GOT3 (cell line): ENCODE data around the gene CLEC9A.

ENCODE experiments used
- DNase-seq: peaks from one replicate; lab custom pipeline; 2025; ENCODE audit warnings: mixed read lengths; lab: John Stamatoyannopoulos, UW

The CLEC9A gene

DNA sequence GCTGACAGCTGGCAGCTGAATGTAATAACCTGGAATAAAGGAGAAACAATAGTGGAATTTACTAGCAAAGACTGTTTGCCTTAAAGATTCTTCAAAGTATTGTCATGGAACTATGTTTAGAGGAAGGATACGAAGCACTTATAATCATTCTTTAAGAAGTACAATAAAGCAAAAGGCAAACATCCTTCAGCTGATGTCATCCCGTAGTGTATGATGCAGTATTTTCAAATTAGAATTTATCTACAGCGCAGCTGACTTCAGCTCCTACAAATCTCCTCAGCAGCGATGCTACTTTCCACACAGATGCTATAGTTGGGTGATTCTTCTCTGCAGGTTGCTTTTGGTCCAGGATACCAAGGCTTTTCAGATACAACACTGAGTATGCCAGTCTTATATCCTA, 36.8 kb downstream of the CLEC9A start:
- no peak for DNase-seq

DNA sequence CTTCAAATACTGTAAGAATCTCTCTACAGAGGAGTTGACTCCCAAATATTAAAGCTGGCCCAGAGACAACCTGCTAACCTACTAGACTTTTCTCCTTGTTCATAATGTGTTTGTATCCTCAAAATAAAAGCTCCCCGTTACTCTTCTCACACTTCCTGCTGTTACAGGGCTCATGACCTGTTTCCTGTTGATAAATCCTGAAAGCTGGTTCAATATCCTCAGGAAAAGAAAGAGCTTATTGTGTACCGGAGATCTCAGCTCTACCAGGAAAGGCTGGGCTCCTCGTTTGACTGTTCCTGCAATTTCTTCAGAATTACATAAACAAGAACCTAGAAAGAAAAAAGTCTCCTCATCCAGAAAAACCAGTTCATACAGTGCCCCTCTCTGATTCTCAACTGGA, 37.5 kb downstream of the CLEC9A start:
- no peak for DNase-seq

DNA sequence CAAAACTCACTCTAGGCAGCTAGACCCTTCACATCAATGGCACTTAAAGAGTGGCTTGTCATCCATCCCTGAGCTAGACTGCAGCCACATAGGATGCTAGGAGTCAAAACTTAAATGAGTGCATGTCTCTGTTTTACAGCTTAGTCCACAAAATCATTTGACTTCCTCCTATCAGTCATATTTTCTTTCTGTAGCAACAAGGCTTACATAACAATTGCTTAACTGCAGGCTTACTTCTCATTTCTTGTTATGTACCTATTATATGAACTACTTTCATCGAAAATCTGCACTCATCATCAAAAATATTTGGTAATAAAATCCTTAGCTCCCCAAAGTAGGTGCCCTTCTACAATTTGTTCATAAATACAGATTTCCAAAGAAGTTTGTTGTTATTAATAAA, 38.2 kb downstream of the CLEC9A start:
- DNase-seq: no peak

DNA sequence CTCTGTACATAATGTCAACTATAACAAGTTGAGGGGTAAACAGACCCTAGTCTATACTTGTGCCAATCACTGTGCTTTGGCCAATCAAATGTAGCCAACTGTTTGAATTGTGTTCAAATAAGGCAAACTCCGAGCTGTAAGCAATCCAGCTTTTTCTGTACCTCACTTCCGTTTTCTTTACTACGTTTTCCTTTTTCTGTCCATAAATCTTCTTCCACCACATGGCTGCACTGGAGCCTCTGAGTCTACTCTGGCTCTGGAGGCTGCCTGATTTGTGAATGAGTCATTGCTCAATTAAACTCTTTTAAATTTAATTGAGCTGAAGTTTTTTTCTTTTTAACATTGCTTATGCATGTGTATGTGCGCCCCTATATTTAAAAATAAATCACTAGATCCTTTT, 38.6 kb downstream of the CLEC9A start:
- no peak for DNase-seq

DNA sequence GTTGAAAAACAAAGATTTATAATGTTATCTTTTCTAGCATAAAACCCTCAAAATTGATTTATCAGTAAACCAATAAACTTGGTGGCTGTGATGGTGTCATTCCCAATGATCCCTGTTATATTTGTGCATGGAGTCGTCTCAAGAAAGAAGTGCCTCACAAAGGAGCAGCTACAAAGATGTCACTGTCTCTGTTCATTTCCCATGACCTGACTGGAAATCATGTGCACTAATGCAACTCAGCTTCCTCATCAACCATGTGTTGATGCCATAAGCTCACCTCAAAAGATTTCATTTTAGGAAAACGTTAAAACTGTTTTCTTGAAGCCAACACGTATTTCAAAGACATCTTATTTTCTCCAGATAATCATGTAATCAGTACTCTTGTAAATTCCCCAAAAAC, 39.5 kb downstream of the CLEC9A start:
- no peak for DNase-seq

DNA sequence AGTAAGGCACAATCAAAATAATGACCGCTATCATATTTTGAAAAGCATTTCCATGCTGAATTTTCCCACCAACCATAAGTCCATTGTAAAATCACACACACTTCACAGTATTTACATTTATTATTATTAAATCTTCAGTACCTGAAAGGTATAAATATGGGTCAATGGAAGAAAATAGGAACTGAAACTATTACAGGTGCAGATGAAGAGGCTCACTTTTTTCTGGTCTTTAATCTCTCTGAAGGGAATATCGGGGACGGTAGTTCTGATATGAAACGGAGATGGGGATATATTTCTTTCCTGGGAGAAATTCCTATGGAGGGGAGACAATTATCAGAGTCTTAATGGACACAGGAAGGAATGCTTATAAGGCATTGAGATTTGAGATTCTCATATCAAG, 39.9 kb downstream of the CLEC9A start:
- DNase-seq: no peak

DNA sequence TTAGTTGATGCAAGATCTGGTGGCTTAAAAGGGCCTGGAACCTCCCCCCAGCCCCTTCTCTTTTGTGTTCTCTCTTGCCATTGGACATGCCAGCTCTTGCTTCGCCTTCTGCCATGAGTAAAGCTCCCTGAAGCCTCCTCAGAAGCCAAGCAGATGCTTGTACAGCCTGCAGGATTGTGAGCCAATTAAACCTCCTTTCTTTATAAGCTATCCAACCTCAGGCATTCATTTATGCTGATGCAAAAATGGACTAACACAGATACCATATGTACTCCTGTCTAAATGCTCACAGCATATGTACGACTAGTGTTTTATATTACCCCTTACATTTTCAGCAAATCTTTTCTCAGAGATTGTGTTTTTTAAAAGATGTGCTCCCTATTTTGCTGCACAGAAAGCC, 41.6 kb downstream of the CLEC9A start:
- DNase-seq: no peak

DNA sequence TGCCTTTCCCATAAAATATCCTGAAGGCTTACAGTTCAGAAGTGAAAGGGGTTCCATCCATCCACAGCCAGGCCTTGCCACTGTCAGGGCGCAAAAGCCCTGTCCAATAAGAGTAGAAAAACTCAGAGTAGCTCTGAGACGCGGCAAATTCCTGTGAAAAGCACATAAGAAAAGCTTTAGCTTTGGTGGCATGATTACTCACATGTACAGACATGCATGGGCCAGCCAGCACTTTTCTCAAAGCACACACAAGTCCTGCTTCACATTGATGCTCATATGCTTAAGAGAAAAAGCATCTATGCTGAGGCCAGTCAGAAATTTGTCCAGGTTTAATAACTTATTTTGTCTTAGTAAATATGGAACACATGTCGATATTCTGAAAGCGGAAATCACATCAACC, 42.8 kb downstream of the CLEC9A start:
- DNase-seq: no peak

DNA sequence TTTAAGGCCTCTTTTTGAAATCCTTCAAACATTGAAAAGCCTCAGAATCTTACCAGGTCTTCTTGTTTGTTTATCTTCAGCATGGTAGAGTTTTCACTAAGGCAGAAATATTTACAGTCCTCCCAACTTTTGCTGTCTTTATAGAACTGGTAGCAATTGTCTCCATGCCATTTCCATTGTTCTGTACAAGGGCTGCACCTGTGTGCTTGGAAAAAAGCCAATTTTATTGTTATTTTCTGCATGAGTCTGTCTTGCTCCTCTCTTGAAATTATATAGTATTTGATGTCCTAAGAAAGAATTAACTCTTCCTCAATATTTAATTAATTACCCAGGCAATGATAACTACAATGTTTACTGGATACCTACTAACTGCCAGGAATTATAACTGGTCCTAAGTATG, 45.0 kb downstream of the CLEC9A start:
- no peak for DNase-seq

DNA sequence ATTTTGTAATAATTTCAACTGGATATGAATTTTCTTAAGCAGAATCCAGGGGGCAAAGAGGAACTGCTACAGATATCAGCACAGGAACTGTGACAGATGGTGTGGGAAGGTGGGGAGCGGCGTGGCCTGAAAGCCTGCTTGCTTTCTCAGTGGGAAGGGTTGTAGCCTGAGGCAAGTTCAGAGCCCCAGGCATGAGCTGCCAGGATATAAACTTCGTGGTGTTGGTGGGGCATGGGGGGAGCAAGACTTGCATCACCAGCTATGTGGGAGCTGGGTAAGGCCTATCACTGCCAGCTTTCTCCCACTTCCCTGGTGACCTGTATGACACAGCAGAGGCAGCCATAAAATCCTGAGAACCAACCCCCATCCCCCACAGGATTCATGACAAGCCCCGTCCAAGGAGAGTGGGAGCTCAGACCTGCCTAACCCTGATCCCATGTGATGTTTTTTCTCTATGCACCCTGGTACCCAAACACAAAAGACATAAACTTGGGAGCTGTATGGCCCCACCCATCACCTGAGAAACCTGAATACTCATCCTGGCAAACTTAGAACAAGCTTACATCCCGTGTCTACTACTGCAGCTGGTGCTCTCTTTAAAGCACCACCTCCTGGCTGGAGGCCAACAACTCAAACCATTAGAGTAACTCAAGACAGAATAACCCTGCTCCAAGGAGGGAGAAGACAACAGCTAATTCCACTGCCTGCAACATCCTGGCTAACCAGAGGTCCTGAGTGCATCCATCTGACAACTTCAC, 51.8 kb downstream of the CLEC9A start:
- no peak for DNase-seq

DNA sequence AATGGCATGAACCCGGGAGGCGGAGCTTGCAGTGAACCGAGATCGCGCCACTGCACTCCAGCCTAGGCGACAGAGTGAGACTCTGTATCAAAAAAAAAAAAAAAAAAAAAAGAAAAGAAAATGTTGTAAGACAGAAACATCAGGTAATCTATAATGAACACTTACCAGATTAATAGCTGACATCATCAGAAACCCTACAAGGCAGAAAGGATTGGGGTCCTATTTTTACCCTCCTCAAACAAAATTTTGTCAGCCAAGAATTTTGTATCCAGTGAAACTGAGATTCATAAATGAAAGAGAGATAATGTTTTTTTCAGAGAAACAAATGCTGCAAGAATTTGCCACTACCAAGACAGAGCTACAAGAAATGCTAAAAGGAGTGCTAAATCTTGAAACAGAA, 54.3 kb downstream of the CLEC9A start:
- DNase-seq: no peak

DNA sequence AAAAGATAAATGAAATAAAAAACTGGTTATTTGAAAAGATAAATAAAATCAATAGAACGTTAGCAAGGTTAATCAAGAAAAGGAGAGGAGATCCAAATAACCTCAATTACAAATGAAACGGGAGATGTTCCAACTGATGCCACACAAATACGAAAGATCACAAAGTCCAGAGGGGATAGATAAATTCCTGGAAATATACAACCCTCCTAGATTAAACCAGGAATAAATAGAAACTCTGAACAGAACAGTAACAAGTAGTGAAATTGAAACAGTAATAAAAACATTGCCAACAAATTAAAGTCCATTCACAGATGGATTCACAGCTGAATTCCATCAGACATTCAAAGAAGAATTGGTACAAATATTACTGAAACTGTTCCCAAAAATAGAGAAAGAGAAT, 55.9 kb downstream of the CLEC9A start:
- no peak for DNase-seq

DNA sequence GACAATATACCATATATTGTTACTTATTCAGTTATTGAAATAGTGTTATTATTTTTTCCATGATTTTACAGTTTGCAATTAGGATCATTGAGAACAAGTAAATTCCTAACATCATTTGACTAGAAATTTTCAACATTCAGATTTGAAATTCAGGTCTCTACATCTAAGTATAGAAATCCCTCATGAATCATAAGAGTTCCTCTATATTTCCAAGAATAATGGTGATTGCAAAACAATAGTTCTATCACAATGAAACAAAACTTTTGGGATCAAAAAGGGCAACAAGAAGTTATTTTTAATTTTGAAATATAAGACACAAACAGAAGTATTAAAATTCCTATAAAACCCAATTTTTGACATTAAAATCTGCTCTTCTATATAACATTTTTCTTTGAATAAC, 57.5 kb downstream of the CLEC9A start:
- no peak for DNase-seq

DNA sequence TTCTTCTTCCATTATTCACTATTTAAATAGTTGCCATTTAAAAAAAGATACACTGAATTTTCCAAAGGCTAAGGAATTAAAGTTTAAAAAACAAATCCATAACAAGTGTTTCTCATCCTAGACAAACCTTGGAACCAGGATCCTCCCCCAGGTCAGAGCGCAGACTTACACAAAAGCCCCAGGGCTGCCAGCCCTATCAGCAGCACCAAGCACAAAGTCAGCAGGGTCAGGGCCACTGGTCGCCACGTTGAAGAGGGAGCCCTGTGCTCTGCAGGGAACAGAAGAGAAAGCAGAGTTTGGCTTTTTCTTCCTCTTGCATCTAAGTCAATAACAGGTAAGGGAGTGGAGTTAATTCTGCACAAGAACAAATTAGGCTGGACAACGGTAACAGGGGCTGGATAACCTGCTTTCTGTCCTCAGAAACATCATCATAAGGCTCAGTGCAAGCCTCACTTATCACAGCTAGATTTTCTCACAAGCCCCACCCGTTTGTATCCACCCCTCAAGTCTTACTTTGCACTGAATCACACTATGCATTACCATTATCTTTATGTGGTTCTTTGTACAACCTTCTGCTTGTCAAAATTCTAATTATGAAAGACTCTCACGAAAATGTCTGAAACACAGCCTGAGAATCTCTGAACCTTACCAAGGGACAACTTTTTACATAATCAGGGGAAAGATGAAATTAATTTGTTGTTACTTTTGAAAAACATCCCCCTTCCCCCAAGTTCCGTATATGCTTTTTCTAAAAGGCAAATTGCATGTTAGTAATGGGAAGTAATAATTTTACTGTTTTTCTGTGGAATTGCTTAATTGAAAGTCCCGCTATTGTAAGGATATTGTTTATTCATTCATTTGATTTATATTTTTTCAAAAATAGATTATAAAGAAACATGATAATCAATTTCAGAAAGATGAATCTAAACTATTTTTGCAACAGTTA, 58.7 kb downstream of the CLEC9A start:
- DNase-seq: no peak

DNA sequence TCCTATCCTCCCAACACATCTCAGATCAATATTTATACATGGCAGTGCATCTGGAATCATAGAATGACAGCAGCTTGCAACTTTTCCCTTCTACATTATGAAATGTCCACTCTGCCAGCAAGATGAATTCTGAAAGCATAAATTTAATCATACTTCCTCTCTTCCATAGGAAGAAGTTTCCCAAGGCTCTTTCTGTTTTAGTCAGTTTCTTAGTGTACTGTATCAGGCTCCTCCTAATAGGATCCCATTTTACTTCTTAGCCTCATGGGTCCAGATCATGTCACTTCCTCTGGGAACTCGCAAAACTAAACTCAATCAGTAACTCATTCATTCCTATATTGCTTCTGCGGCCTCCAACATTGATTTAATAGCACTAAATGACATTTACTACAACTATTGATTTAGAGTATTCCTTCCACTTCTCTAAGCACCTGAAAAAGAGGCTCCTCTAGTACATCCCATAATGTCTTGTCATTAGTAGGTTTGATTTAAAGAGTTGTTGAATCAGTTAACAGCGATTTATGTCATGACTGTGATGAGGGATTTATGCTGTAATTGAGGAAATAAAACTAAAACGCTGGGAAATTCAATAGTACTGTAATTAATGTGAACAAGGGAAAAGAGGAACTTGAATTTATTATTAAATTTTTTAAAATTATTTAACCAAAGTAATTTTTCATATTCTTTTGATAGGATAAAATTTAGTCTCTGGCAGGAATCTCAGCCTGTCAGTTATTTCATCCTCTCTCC, 64.3 kb downstream of the CLEC9A start:
- no peak for DNase-seq

DNA sequence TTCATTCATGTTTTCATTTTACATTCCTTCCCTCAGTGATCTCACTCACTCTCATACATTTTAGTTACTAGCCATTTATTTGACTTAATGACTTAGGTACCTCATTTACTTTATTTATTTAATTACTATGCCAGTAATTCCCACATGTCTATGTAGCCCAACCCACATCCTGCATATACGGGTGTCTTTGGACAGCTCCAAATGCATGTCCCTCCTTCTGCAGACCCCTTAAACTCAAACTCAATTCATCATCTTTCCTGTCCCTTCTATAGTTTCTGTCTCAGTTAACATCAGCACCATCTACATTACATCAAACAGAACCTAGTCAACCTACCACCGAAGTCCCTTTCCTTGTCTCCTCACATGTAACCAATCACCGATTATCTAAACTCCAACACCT, 65.5 kb downstream of the CLEC9A start:
- DNase-seq: no peak

DNA sequence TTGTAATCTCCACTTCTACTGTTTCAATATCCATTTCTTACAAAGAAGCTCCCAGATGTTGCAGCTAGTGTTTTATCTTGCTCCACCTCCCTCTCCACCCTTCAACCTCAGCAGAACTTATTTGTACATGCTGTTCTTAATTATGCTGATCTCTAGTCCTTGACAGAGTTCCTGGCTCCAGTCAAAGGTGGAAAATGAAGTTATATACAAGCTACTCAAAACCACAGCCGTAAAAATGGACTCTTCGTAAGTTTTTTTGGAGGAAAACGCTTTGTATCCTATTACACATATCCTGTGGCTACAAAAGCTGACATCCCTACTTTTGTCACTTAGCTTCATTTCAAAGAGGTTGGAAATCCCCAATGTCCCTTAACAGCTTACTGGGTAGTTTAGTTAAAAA, 67.0 kb downstream of the CLEC9A start:
- DNase-seq: no peak

DNA sequence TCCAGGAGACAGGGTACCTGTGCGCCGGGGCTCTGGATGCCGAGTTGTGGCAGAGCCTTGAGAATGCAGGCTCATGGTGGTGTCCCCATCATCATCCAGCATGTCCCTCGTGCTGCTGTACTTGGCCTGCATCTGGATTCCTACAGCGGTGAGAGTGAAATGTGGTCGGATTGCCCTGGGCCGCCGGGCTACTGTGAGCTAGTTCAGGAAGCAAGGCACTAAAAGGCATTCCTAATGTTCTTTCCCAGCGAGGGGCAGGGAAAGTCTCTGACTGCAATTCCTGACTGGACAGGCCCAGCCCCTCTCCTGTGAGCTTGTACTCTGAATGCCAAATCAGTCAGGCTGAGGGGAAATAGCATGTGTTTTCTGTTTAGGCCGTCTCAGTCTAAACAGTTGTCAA, 68.3 kb downstream of the CLEC9A start, which contains the start of gene CLEC1A:
Gene CLEC1A (minus strand): TSS at position 195 of the 400 bp plus-strand sequence. CDS start 63 bp downstream, at position 132.
- no peak for DNase-seq

DNA sequence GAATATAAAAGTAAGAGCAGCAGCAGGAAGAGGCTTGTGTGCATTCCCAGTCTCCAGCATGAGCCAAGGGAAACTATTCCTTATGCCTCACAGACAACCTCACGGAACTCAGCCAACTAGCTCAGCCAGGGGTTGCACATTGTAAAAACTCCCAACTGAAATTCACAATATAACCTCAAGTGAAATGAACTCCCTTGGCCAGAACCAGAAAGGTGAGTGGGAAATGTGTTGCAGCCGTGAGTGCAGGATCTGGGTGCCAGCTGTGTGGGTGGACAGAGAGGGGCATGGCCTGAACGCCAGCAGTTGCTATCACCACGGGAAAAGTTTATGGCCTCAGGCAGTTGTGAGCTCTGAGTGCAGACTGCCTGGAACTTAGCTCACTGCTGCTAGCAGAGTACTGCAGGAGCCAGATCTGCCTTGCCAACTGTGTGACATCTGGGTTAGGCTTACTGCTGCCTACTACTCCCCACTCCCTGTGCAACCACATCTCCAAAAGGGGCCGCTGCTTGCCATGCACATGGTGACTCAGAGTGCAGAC, 70.6 kb downstream of the CLEC9A start:
- no peak for DNase-seq

DNA sequence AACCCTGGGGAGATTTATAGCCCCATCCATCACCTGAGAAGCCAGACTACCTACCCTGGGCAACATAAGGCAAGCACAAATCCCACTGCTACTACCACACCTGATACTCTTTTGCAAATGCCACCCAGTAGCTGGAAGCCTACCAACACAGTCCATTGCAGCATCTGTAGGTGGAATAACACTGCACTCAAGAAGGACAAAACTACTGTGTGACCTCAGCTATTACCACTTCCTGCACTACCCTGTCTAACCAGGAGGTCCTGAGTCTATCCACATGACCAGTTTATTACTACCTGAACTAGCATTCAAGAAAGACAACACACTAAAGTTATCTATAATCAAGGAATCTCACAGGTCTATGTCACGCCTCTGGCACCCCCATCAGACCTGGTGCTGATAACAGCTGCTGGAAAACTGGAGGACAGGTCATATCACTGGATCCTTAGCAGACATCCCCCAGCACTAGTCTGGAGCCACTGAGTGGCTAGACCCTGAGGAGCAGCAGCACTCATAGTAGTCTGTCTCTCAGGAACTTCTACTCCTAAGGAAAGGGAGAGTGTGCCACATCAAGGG, 71.3 kb downstream of the CLEC9A start:
- no peak for DNase-seq

DNA sequence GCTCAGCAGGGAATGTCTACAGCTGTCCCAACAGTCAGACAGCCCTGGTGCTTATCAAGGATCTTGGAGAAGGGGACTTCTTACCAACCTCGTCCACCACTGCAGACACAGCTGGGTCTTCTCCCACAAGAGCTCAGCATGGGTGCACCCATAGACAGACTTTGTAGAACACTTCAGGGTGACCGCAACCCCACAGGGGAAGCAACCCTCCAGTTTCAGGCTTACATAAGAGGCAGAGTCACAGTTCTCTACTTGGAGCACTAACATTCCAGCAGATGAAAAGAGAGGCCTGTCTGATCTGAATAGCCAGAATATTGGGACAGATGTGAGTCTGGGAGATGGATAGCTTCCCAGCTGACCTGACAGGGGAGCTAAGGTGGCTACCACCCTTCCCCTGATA, 71.8 kb downstream of the CLEC9A start:
- DNase-seq: no peak
